NCI-H748 treated with DMSO at 0.1 percent for 48 hours (cell line): Measurements from ENCODE around the gene ZC3H7A.
A peak's percentile ranks its signal among the peaks of the same experiment; 100 is the strongest.
"Not testable (repeated sequence)": the region's sequence is repeated elsewhere in the genome, so short reads cannot be mapped to it uniquely, and the experiment has no call there.

Experiments
- DNase-seq: peaks from one replicate; lab custom pipeline; 2025; lab: John Stamatoyannopoulos, UW

The ZC3H7A gene

DNA sequence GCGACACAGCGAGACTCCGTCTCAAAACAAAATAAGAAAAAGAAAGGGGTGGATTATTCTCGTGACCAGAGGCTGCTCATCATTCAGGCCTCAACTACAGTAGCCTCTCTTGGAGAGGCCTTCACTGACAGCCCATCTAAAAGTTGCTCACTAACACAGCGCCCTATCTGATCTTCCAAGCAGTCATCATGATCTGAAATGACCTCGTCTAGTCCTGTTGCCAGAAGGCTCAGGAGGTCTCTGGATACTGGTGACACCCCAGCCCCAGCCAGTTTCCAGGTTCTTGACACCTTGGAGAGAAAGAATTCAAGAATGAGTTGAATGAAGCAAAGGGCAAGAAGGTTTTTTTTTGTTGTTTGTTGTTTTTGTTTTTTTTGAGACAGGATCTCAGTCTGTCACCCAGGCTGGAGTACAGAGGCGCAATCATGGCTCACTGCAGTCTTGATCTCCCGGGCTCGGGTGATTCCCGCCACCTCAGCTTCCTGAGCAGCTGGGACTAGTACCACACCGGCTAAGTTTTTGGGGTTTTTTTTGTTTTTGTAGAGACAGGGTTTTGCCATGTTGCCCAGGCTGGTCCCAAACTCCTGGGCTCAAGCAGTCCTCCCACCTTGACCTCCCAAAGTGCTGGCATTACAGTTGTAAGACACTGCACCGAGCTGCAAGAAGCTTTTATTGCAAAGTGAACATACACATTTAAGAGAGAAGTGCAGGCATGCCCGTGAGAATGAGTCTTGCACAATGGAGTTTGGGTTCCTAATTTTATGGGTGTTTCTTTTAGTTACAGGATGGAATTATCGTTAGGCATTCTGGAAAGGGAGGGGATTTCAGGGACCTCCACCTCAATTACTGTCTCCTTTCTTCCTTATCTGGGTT lies 2.7 kb upstream of the ZC3H7A start:
- no peak for DNase-seq

DNA sequence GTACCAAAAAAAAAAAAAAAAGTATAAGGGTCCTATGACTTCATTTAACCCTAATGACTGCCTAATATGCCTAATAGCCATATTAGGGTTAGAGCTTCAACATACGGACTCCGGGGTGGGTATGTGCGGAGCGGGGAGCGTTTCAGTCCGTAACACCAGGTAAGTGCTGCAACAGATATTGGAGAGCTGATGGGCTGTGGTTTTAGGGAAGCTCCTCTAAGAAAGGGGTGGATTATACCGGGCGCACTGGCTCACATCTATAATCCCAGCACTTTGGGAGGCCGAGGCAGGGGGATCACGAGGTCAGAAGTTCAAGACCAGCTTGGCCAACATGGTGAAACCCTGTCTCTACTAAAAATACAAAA lies 1.9 kb upstream of the ZC3H7A start:
- DNase-seq = no peak

DNA sequence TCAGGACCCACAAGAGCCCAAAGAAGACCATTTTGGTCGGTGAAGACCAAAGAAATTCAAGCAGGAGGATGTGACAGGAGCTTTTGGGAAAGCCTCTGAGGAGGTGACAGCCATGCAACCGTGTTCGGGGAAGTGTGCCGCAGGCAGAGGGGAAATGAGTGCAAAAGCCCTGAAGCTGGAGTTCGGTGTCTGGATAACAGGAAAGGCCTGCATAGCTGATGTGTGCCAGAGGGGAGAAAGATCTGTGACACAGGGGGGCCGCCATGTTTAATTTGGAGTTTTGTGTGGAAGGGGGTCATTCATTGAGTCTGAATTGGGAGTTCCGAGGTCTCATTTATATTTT lies 870 bp upstream of the ZC3H7A start:
- no peak for DNase-seq

DNA sequence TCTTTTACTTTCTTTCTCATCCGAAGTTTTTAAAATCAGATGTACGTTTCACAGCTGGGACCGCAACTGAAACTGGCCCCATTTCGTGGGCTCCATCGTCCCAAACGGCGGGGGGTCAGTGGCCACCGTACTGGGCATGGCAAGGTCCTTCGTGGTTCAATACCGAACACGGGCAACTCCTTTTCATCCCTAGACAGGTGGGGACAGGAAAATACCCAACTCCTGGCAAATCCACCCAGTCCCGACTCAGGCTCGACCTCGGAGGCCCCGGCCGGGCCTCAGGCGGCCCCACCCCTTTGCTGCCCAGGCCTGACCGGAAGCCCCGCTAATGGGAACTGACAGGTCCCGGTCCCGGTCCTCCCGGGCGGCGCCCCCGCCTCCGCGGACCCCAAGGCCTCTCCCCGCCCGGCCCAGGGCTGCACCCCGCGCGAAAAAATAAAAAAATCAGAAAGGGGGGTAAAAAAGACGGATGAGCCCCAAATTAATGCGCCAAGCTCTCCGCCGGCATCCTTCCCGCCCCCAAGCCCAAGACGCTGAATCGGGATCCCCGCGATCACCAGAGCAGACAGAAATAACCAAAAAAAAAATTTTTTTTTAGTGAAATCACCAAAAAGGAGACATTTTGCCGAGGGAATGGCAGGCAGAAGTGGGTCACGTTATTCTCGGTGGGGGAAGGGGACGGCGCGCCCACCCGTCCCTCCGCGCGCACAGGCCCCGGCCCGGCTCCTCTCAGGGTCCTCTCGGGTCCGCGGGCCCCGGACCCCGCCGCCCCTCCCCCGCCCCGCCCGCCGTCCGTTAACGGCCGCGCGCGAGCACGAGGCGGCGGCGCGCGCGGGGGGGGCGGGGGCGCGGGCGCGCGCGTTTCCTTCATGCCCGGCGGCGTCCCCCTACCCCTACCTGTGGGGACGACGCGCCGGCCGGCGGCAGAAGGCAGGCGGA lies 562 bp downstream of the ZC3H7A start:
- DNase-seq = no peak

DNA sequence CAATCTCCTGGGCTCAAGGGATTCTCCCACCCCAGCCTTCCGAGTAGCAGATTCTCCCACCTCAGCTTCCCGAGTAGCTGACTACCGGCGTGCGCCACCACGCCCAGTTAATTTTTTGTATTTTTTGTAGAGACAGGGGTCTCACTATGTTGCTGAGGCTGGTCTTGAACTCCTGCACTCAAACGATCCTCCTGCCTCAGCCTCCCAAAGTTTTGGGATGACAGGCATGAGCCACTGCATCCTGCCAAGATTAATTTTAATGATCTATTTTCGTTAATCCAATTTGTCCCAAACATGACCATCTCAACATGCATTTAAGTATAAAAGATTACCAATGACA lies 1.2 kb downstream of the ZC3H7A start:
- DNase-seq = no peak

DNA sequence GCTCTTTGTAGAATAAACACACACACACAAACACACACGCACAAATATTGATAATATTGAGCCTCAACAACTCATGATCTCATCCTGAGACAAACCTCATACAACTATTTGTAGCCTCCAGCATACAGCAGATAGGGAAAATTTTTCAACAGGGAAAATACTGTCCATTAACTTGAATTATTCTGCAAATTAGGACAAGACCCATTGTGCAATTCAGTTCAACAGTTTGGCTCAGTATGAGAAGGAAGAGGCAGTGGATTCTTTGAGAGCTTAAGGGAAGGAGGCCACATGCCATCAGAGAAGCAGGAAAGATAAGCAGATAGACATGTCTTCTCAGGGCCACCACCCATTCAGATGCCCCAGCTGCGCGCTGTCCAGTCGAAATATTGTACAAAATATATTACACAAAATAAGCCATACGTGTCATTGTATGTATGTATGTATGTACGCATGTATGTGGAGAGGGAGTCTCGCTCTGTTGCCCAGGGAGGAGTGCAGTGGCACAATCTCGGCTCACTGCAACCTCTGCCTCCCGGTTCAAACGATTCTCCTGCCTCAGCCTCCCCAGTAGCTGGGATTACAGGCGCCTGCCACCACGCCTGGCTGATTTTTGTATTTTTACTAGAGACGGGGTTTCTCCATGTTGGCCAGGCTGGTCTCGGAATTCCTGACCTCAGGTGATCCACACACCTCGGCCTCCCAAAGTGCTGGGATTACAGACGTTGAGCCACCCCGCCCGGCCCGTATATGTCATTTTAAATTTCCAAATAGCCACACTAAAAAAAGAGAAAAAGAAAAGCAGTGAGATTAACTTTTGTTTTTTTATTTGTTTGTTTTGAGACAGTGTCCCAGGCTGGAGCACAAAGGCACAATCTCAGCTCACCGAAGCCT lies 1.8 kb downstream of the ZC3H7A start:
- no peak for DNase-seq

DNA sequence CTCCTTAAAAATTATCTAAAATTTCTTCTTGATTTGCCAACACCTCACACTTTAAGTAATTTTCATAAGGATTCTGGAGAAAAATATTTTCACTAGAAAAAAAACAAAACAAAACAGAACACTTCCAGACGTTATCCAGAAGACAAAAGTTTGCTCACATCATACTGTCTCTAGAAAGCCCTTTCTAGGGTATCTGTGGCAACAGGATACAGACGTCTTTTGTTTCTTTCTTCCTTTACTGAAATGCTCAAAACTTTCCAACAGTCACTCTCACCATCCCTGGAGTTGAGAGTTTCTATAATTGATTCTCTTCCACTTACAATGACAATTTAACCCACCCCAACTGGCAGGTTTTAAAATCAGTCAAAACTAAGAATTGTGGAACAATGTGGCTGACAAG lies 2.6 kb downstream of the ZC3H7A start:
- no peak for DNase-seq

DNA sequence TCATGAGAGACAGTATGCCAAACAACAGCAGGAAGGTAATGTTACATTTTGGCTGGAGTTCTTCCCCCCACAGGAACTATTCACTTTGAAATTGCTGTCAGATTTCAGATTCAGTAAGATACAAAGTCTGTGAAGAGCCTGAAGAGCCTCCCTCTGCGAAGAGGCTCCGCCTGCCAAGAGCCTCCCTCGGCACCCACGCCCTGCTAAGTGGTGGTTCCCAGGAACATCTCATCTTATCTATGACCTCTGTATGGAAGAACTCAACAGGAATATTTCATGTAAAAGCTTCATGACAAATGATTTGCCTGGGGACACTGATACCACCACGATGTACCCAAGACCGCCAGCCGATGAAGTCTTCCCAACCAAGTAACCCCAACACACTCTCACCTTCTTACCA lies 3.2 kb downstream of the ZC3H7A start:
- DNase-seq = no peak

DNA sequence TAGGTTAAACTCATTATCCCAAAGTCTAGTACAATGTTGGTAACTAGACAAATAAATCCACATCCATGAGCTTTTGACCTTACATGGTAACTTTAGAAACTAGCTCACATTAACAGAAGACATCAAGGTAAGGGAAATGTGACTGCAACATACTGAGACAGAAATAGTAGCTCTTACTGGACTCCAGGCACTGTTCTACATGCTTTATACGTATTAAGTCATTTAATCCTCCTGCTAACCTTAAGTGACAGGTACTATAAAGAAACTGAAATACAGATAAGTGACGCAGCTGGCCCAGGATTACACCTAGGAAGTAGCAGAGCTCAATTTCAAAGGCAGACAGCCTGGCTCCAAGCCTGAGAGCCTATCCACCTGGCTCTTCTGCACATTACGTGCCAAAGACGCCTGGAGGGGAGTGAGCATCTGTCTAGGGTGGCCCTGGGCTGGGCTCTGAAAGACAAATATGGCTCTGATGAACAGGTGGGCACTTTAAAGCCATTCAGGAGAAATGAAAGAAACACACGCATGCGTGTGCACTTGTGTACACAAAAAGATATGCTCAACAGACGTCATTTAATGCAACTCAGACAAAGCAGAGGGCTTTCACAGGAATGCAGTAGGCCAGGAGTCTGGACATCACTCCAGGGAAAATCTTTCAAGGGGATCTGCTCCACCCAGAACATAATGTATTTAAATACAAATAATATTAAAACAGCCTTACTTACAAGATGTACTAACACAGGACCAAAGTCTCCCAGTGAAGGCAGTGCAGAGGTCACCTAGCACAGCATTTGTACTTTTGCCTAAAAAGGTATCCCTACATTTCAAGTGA lies 4.4 kb downstream of the ZC3H7A start:
- DNase-seq = peak; percentile 72

DNA sequence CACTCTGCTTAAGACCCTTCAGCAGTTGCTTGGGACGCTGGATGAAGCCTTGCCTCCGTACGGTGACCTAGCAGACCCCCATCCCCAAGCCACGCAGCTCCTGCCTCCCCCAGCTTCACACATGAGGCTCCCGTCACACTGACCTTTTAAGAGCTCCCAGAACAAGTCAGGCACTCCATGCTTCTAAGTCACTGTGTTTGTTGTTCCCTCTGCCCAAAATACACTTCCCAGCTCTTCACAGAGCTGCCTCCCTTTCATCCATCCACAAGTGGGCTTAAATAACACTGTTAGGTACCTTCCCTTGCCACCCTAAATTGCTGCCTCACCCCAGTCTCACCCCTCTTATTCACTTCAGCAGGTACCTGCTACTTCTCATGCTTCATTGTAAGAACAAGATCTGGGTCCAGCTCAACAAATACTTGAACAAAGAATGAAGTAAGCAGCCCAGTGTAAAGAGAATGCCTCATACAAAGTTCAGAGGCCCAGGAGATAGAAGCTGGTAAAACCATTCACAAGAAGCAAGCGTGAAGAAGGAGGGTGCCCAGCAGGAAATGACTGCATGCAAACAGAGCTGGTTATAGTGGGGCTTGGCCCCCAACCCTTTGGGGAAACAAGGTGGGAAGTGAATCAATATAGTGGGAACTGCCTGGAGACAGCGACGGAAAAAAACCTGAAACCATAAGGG lies 5.8 kb downstream of the ZC3H7A start:
- DNase-seq = no peak

DNA sequence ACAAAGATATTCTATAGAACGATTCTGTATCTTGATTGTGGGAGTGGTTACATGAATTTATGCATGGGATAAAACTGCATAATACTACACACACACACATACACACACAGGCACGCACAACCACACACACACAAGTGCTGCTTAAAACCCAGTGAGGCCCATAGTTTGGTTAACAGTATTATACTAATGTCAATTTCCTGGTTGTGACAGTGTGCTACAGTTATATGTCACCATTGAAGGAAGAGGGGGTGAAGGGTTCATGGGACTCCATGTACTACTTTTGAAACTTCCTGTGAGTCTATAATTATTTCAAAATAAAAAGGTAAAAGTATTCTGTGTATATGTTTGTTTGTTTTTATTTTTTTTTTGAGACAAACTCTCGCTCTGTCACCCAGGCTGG lies 8.1 kb downstream of the ZC3H7A start:
- no peak for DNase-seq

DNA sequence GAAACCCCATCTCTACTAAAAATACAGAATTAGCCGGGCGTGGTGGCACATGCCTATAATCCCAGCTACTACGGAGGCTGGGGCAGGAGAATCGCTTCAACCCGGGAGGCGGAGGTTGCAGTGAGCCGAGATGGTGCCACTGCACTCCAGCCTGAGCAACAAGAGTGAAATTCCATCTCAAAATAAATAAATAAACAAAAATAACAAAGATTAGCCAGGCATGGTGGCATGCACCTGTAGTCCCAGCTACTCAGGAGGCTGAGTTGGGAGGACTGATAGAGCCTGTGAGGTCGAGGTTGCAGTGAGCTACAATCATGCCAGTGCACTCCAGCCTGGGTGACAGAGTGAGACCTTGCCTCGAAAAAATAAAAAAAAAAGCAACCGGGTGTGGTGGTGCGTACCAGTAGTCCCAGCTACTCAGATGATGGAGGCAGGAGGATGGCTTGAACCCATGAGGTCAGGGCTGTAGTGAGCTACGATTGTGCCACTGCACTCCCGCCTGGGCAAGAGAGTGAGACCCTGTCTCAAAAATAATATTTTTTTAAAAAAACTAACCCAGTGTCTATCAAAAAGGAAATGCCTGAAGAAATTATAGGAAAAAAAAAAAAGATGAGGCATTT lies 12.0 kb downstream of the ZC3H7A start:
- not testable (repeated sequence) for DNase-seq

DNA sequence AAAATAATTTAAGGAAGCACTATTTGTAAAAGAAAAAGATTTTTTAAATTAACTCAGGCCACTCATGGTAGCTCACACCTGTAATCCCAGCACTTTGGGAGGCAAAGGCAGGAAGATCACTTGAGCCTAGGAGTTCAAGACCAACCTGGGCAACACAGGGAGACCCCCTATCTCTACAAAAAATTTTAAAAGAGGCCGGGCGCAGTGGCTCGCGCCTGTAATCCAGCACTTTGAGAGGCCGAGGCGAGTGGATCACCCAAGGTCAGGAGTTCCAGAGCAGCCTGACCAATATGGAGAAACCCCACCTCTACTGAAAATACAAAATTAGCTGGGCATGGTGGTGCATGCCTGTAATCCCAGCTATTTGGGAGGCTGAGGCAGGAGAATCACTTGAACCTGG lies 12.7 kb downstream of the ZC3H7A start:
- not testable (repeated sequence) for DNase-seq

DNA sequence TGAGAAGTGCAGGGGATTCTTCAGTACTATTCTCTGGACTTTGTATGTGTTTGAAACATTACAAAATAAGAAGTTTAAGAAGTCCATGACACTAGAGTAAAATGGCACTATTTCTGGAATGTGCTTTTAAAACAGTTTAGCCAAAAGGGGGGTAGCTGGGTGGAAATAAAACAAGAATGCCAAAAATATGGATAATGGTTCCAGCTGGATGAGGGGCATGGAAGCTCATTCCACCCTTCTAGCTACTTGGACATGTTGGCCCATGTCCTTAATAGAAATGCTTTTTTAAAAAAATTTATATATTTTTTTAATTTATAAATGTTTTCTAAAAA lies 13.1 kb downstream of the ZC3H7A start:
- no peak for DNase-seq

DNA sequence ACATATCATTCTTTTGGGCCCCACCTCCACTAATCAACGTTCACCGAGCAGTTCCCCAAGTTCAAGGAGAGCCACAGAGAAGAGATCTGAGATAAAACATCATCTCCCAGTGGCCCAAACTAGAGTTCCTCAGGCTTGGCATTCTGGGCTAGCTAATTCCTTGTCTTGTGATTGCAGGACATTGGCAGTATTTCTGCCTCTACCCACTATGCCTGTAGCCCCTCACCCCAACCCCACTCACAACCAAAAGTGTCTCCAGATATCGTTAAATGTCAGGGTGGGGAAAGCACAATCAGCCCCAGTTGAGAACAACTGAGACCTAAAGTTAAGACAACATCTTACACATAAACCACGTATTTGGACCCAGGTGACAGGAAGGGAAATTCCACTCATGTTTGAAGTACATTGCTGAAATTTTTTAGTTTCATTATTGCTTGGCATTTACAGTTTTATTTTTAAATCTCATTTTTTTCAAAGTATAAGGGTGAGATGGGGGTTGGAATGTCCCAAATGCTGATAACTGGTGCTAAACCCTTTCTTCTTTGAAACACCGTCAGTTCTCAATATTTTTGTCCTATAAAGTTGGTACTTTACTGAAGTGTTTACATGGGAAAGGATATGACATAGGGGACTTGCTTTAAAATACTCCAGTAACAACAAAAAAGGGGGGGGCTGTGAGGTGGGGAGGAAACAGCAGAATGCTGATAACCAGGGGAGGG lies 13.6 kb downstream of the ZC3H7A start:
- no peak for DNase-seq

DNA sequence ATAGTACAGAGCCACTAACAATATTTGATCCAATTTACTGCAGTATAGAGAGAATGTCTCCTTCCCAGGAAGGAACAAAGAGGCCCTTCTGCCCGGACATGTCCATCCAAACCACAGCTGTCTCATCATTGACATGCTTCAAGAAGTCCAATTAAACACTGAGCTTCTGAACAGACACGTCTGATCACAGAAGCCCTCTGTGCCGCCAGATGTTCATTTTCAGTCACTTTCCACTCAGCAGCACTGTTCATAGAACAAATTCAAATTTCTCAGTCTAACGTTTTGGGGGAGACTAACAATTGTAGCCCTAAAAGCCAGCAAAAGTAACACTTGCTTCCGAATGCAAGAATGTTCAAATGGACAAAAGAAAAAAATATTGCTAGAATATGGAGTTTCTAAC lies 15.3 kb downstream of the ZC3H7A start:
- DNase-seq = no peak

DNA sequence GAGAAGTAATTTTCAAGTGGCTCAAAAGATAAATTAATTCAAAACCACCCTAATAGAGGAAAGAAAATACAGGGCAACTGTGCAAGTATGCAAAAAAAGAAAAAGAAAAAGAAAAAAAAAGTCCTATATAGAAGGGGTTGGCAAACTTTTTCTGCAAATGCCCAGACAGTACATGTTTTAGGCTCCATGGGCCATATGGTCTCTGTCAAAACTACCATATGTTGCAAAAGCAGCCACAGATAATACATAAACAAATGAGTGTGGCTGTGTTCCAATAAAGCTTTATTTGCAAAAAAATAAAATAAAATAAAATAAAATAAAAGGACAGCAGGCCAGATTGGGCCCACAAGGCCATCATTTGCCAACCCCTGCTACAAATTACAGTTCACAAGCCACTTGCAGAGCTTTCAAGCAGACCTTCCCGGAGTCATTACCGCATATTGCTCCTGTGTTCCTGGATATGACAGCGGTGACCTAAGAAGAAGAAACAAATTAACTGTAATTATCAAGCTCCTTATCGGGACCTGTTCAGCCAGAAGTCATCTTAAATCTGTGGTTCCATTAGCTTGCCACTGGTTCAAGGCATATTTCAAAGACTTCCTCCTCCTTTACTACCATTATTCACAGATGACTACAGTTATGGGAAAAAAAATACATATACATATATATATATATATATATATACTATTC lies 15.9 kb downstream of the ZC3H7A start:
- DNase-seq = no peak

DNA sequence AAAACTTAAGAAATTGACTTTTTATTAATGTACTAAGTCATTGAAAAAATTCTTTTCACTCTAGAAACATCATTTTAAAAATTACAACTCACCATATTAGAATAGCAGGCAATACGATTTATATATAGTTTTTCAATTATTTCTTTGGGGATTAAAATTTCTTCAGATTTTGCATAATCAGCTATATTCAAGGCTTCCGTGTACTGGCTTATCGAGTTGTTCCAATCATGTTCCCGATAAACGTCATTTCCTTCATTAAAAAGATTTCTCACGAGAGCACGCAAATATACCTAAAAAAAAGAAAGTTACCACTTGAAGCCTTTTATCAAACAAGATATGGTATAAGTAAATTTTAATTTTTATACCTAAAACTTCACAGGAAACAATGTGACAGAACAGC lies 18.0 kb downstream of the ZC3H7A start:
- DNase-seq = no peak

DNA sequence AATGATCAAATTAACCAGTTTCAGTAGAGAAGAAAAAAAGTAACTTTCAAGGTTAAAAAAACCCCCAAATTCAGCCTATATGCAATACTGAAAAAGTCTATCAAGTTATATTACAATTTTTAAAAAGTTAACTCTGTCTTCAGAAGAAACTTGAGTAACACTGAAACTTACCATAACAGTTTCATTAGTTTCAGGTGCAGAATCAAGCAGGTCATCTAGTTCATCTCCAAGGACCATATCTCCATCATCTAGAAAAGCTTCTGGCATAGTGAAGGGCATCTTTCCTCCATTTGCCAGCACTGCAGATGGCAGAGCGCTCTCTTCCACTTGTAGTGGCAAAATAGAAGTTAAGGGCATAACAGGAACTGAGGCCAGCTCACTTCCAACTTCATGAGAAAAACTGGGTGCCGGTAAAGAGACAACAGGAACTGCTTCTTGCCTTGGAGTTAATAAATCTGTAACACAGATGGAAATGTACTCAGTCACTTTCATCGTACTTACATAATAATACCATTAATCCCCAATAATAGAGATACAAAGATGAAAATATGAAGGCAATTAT lies 22.9 kb downstream of the ZC3H7A start:
- no peak for DNase-seq
